T follicular helper cell (primary cell): Measurements from ENCODE around the gene GIMAP8.
"Not testable (repeated sequence)": the region's sequence is repeated elsewhere in the genome, so short reads cannot be mapped to it uniquely, and the experiment has no call there.

Experiments used
- DNase-seq: peaks from one replicate; pipeline ENCODE4 v3.0.0-alpha.2; 2020; ENCODE audit warnings: low read depth

The GIMAP8 gene

DNA sequence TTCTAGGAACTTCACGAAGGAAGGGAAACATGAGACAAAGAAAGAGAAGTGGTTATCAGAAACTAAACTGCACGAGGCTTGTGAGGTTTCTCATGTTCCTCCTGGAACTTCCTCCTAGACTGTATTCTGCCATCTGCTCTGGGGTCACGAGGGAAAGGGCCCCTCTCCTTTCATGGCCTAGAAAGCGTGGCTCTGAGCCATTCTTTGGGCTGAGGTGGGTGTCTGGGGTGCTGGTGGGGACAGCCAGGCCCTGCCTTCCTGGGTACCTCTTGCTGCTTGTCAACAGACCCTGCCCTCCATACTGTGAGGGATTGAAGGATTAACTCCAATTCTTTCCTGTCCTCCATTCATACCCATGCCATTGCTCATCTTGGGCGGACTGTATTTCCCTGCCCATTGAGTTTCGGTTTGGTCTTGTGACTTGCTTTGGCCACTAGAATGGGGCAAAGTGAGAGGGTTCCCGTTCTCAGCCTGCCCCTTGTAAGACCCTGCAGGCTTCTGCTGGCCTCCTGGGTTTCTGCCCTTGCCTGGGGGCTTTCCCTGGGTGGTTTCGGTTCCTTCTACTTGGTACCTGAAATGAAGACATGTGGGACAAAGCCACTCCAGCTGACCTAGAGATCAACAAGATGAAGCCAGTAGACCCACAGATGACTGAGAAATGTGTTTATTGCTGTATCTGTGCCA is 14.9 kb upstream of the GIMAP8 start:
- no peak for DNase-seq

DNA sequence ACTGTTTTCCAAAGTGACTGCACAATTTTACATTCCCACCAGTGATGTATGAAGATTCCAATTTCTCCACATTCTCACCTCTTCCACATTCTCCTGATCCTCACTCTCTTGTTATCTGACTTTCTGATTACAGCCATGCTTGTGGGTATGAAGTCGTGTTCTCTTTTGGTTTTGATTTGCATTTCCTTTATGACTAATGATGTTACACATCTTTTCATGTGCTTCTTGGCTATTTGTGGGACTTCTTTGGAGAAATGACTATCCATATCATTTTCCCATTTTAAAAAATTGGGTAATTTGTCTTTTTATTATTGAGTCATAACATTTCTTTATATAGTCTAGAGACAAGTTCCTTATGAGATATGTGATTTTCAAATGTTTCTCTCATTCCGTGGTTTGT is 10.5 kb upstream of the GIMAP8 start:
- no peak for DNase-seq

DNA sequence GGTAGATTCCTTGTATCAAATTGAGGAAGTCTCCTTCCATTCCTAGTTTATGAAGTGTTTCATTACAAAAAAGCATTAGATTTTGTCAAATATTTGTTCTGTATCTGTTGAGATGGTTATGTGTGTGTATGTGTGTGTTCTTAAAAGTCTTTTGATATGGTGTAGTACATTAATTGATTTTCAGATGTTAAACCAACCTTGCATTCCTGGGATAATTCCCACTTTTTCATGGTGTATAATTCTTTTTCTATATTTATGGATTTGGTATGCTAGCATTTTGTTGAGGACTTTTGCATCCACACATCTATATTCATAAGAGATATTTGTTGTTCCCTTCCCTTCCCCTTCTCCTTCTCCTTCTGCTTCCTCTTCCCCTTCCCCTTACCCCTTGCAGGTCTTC is 8.9 kb upstream of the GIMAP8 start:
- DNase-seq = no peak

DNA sequence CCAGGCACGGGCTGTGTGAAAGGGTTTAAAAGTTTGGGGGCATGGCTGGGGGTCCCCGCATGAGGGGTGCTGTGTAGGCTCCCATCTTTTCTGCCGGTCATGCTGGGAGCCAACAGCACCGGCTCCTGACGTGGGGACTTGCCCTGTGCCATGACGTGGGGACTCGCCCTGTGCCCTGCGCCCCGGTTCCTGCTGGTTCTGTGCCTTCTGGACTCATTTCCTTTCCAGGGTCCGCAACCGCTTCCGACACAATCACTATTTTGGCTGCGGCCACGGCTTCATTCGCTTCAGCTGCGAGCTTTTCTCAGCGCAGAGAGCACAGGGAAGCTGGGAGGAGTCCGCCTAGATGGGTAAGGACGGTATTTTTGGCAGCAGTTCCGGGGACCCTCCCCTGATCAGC is 7.6 kb upstream of the GIMAP8 start:
- no peak for DNase-seq

DNA sequence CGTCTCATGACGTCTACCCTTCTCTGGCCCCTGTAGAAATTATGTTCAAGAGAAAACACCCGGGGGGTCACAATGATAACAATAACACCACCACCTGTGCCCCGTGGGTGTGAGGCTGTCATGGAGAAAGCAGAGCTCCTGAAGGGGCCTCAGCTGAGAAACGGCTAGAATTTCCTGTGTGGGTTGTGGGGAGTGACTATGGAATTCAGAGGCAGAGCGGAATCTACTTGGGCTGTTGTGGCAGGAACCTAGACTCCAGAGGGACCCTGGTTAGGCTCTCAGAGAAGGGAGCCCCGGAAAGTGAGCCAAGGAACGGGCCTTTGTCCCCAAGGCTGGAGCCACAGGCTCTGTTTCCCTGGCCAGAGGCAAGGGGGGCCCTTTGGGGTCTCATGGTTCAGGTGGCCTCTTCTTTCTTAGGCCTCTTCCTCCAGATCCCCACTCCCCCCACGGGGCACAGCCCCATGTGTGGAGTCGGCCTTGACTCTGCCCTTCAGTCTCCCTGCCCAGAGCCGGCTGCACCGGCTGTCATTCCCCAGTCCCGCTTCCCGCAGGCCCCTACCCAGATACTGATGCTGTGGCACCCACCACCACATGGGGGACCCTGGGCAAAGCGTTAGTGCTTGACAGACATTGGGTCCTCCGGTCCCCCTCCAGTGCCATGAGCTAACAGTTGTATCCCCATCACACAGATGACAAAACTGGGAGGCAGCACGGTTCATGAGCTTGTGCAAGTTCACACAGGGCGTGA is 6.5 kb upstream of the GIMAP8 start:
- no peak for DNase-seq

DNA sequence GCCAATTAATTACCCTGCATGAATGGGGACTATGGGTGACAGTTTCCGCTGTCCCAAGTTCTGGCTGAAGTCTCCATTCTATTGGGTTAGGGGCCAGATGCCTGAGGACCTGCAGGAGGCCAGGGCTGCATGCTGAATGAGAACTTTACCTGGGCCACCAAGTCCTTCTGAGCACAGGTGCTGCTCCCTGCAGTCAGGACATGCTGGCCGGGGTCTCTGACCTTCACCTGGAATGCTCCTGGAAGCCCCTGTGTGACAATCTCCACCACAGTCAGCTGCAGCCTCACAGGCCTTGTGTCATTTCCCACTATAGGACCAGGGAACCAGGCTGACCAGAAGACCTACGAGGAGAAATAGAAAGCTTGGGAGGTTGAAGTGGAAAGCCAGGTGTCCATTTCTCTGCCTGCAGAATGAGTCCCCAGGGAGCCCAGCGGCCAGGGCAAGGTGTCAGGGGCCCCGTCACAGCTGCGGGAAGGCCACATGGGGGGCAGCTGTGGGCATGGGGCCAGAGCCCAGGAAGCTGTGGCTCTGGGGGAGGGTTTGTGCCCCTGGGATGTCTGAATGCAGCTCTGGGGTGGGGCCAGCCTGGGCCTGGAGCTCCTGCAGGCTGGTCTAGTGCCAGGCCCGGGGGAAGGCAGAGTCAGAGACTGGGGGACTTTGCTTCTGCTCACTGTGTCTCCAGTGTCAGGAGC is 5.6 kb upstream of the GIMAP8 start:
- no peak for DNase-seq

DNA sequence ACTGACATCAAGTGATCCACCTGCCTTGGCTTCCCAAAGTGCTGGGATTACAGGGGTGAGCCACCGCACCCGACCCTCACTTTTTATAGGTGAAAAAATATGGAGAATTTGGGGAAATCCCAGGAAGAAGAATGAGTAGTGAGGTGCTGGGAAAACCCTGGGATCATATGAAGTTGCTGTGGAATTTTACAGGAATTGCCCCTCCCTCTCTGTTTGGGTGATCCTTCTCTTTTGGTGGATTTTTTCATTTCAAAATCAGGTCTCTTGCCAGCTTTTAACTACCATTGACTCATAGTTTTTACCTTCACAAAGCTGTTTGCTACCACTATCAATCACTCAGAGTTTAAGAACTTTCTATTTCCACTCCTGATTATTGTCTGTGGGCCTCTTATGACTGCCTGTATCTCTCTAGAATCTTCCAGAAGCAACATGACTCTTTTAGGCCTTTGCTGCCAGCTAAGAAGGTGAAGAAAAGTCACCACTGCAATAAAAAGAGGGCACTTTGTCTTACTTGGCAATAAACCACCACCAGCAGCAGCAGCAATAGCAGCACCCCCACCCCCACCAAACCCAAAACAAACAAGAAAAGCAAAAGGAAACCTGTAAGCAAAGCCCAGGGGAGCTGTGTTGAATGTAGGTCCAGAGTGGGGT is 4.0 kb upstream of the GIMAP8 start:
- DNase-seq = no peak

DNA sequence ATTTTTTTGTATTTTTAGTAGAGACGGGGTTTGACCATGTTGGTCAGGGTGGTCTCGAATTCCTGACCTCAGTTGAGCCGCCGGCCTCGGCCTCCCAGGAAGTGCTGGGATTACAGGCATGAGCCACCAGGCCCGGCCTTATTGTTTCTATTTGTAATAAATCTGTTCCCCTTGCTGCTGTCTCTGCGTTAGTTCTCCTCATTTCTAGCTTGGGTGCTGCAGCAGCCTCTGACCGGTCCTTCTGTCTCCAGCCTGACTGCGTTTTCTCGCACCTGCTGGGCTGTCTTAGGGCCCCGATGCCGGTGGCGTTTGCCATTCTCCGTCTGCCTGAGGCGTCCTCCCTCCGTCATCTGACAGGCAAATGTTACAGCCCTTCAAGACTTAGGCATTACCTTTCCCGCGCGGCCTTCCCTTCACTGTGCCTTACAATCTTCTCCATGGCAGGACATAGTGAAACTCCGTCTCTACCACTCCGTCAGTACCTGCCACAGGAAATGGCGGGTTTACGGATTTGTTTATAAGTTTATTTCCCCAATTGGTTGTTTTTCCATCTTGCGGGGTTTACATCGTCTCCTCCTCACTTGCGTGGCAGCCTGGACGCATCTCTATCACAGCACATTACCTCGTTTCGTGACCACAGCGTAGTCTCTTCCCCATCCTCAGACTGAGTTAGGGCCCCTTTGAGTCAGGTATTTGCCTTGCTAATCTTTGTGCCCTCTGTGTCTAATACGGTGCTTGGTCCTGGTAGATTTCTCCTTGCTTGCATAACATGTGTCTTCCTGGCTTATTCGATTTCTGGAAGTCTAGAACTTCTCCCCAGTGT is 2.3 kb upstream of the GIMAP8 start:
- DNase-seq = peak; percentile 18

DNA sequence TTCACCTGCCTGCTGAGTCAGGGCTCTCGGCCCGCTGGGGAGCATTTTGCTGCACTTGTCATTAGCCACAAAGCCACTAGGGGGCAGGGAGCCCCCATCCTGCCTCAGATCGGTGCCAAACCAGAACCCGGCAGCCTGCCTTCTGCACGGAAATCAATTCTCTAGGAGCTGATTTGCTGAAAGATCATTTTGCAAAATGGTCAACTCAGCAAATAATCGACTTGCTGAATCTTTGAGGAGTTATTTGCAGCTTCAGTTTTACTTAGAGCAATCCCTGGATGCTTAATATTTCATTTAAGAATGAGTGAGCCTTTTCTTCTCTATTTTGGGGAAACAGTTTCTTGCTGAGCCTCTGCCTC is 1.7 kb upstream of the GIMAP8 start:
- DNase-seq = peak; percentile 83

DNA sequence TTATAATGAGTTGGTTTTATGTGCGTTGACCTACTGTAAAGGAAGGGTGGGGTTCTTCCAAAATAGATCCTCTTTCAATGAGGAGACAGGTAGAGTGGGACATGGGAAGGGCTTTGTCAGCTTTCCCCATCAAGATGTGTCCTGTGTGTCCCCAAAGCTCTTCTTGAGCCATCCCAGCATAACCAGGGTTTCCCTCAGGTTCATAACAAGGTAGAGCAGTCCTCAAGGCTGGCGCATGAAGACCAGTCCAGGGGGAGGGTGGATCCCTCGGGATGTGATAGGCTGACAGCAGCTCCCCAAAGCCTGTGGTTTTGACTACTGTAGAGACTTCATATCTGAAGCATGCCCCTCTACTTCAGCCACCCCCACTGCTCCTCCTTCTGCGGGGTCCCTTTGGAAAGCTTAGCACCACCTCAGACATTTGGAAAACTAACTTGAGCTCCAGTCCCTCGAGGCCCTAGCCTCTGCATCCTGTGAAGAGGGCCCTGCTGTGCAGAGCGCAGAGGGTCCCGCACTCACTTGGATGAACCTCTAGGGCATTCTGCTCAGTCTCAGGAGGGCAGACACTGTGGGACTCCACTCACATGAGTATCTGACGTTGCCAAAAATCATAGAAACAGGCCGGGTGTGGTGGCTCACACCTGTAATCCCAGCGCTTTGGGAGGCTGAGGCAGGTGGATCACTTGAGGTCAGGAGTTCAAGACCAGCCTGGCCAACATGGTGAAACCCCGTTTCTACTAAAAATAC is 1.1 kb upstream of the GIMAP8 start:
- DNase-seq = no peak

DNA sequence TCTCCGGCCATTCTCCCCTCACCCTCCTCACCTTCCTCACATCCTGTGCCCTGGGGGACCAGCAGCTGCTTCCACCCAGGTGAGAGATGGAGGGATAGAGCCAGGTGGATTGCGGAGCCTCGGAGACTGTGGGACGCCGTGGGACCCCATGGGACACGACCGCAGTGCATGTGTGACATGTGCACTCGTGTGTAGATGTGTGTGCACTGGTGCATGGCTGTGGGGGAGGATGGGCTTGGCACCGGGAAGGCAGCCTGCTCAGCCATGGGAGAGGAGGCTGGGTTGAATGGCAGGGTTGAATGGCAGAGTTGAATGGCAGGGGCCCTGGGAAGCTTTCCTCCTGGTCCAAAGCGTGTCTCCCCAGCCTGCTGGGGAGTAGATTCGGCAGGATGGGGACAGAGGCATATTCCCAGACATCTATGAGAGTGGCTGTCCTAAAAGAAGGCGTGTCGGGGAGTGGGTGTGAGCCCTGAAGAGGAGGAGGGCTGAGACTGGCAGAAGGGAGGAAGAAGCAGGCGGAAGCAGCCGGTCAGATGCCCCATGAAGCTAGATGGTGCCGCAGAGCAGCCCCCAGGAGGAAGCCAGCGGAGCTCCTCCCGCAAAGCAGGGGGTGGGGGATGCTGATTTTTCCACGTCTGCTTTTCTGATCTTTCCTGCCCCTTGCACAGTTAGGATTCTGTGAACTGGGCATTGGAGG is 815 bp downstream of the GIMAP8 start:
- DNase-seq = peak; percentile 51

DNA sequence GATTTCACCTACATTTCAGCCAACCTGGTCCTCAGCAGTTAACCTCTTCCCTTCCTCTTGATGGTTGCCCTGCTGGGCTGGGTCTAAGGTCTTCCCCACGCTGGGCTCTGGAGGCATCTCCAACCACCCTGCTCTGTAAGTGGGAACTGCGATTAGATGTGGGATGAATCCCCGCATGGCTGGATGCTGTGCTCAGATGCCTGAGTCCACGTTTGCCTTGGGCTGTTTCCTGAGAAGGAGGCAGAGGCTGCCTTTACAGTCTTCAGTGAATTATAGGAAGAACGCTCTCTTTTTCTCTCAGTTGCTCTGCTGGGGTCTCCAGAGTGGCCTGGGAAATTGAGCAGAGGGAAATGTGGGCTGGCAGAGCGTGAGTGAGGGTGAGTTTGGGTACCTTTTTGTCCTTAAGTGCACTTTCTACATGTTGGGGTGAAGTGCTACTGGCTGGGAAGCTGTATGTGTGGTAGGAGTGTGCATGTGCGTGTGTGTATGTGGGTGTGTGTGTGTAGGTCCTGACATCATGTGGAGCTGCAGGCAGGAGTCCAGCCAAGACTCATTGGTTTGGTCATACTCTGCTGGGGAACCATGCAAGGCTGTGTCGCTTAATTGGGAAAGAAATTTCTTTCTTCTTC is 1.5 kb downstream of the GIMAP8 start:
- DNase-seq = no peak

DNA sequence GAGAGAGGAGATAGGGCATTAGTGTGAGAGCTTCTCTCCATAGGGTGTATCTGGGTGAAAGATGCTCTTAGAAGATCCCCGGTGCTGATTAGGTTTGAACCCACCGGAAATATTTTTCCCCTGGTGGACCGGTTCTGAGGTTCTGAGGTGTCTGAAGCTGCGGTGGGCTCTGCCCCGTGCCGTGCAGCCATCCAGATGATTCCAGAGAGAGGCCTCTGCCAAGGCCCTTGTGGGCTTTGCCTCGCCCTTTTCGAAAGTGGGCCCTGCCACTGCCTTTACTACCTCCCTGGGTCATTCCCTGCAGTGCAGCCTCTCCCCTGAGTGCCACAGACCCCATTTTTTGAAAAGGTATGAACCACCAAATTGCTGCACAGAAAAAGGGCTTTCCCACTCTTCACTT is 2.8 kb downstream of the GIMAP8 start:
- no peak for DNase-seq

DNA sequence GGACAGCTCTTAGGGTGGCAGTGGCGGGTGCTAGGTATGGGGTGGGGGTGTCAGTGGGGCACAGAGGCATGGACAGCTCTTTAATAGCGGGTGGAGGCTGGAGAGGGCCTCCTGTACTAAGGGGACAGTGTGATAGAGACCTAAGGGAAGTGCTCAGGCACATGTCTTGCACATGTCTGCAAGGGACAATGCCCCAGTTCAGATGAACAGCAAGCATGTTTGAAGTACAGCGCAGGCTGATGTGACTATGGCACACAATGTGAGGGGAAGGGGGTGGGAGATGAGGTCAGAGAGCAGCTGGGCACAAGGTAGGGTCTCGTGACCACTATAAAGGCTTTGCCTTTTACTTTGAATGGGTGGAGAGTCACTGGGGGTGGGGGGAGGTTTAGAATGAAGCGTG is 3.5 kb downstream of the GIMAP8 start:
- no peak for DNase-seq

DNA sequence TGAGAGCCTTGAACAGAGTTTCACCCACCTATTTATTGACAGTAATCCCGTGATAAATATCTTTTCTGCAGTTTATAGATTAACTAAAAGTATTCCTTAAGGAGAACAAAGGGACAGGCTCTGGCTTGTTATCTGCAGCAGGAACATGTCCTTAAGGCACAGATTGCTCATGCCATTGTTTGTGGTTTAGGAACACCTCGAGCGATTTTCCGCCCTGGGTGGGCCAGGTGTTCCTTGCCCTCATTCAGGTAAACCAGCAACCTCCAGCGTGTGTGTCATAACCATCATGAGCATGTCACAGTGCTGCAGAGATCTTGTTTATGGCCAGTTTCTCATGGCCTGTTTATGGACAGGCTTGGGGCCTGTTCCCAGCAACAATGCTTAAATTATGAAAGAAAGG is 6.6 kb downstream of the GIMAP8 start:
- DNase-seq = not testable (repeated sequence)

DNA sequence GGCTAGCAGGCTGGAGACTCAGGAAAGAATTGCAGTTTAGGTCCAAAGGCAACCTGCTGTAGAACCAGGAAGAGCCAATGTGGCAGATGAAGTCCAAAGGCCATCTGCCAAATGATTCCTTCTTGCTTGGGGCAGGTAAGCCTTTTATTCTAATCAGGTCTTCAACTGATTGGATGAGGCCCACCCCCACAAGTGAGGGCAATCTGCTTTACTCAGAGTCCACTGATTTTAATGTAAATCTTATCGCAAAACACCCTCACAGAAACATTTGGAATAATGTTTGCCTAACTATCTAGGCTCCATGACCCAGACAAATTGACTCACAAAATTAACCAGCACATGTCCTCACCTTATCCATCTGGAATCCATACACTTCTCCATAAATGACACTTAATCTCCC is 7.8 kb downstream of the GIMAP8 start:
- no peak for DNase-seq

DNA sequence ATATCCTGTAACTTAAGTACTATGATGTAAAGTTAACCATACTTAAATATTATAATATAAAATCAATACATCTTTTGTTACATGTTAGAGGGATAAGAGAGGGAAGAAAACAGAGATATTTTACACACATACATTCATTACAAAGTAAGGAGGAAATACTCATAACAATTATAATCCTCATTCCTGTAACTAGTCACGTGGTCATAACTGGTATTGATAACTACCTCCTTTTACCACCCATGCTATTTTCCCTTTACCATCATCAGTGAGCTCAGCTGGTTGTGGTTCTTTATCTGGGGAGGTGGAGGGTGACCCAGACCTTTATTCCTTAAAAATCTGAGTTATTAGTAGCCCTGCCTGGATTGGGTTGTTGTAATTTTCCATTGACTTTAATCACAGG is 8.3 kb downstream of the GIMAP8 start:
- DNase-seq = no peak

DNA sequence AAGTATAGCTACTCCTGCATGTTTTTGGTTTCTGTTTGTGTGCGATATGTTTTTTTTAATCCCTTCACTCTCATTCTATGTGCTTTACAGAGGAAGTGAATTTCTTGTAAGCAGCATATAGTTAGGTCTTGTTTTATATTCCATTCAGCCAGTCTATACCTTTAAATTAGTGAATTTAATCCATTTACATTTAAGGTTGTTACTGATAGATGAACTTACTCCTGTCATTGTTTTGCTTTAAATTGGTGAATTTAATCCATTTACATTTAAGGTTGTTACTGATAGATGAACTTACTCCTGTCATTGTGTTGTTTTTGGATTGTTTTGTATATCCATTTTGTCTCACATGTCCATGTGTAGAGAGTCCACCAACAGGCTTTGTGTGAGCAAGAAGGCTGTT is 11.1 kb downstream of the GIMAP8 start:
- no peak for DNase-seq

DNA sequence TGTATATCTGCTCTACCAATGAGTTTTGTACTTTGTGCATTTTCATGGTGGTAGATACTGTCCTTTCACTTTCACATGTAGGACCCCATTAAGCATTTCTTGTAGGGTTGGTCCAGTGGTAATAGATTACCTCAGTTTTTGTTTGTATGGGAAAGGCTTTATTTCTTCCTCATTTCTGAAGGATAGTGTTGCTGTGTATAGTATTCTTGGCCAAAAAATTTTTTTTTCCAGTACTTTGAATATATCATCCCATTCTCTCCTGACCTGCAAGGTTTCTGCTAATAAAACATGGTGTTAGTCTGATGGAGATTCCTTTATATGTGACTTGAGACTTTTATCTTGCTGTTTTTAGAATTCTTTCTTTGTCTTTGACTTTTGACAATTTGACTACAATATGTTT is 12.0 kb downstream of the GIMAP8 start:
- no peak for DNase-seq

DNA sequence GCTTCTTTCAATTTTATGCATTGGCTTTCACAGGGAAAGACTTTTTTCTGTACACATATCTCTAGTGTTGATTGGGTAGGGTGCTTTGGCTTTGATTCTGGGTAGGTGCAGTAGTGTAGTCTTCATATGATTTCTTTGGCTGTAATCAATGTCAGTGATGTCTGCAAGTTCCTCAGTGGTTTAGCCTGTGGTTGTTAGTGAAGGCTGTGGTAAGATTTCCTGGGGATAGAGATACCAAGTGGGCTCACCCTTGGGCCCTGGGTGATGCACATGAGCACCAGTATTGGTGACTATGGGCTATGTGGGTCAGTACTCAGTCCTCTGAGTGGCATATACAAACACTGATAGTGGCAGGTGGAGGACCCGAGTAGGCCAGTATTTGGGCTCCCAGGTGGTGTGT is 13.0 kb downstream of the GIMAP8 start:
- no peak for DNase-seq
